Measurements from ENCODE around the gene COLGALT1. TPM values are rescaled to one million over a fixed set of nuclear protein-coding genes. Genes with fewer than 3 reads are reported as not detected.

COLGALT1 gene
- polyA plus RNA-seq, 2 of the 4 experiments (the other 2 are of a cell fraction): 57.1 to 64.4 TPM

- no peak for TF ChIP-seq ZFP36 (IDR thresholded peaks at IDR 0.05; ENCODE audit: borderline replicate concordance, partially characterized antibody)
- TF ChIP-seq ELK1 (IDR thresholded peaks at IDR 0.05; ENCODE audit: low read depth, low read length): no peak
- TF ChIP-seq NPAS2 (CRISPR knock-in tag; IDR thresholded peaks at IDR 0.05; ENCODE audit: borderline replicate concordance): no peak
- no peak for TF ChIP-seq JUNB (IDR thresholded peaks at IDR 0.05)
- no peak for TF ChIP-seq HOXB13 (CRISPR knock-in tag; IDR thresholded peaks at IDR 0.05; ENCODE audit: low read depth)
- no peak for TF ChIP-seq BHLHE40 (IDR thresholded peaks at IDR 0.05; ENCODE audit: low read depth, low read length)
Observed at GRCh38 chr19:17606590-17607185, 51.2 kb downstream of the COLGALT1 start (continued).

- H3K4me3 ChIP-seq: no peak overlapping the region
- ChIA-PET CTCF (interaction anchor here (0.9 to 1.4 kb wide), 2 partner anchors 20 to 159 kb away, joined by 3 to 4 read pairs; no protein-coding TSS in a partner anchor), POLR2A (interaction anchor here (0.7 kb wide), 1 partner anchor 290 kb away, joined by 3 read pairs; no protein-coding TSS in a partner anchor)
- ATAC-seq: no peak
- peaks cover 10% of the 10 kb centered on the region; the same call in 2 of the 3 replicates for H3K4me1 ChIP-seq
- H3K9me3 ChIP-seq: no peaks in the 10 kb centered on the region
- no peak for TF ChIP-seq ATOH8 (CRISPR knock-in tag; IDR thresholded peaks at IDR 0.05; ENCODE audit: low read depth)
- no peak for TF ChIP-seq MYC (IDR thresholded peaks at IDR 0.05; ENCODE audit: borderline replicate concordance, low read length)
- no peak for TF ChIP-seq RFX5 (IDR thresholded peaks at IDR 0.05)
- no peak for TF ChIP-seq EHMT2 (IDR thresholded peaks at IDR 0.05; ENCODE audit: low read depth)
- TF ChIP-seq HEYL (CRISPR knock-in tag; IDR thresholded peaks at IDR 0.05): no peak
- no peak for TF ChIP-seq POLR2AphosphoS2 (conservative IDR thresholded peaks at IDR 0.05; ENCODE audit: low read length)
- TF ChIP-seq NFE2L2 (conservative IDR thresholded peaks at IDR 0.05; ENCODE audit: low read length): no peak
- no peak for TF ChIP-seq HOXA7 (CRISPR knock-in tag; IDR thresholded peaks at IDR 0.05)
- TF ChIP-seq EHF (CRISPR knock-in tag; IDR thresholded peaks at IDR 0.05): no peak
- TF ChIP-seq CEBPB (IDR thresholded peaks at IDR 0.05): no peak
- TF ChIP-seq HES2 (IDR thresholded peaks at IDR 0.05): no peak
- no peak for TF ChIP-seq PHF8 (IDR thresholded peaks at IDR 0.05; ENCODE audit: borderline replicate concordance, low read depth)
- TF ChIP-seq HMGXB4 (CRISPR knock-in tag; IDR thresholded peaks at IDR 0.05; ENCODE audit: borderline replicate concordance): no peak
- no peak for TF ChIP-seq MAX (IDR thresholded peaks at IDR 0.05)
- TF ChIP-seq HOXB5 (CRISPR knock-in tag; IDR thresholded peaks at IDR 0.05): no peak
- no peak for TF ChIP-seq PBX3 (IDR thresholded peaks at IDR 0.05)
- no peak for TF ChIP-seq GATA3 (IDR thresholded peaks at IDR 0.05; ENCODE audit: borderline replicate concordance)
- no peak for TF ChIP-seq ZNF302 (CRISPR knock-in tag; IDR thresholded peaks at IDR 0.05)
- no peak for TF ChIP-seq CBX2 (IDR thresholded peaks at IDR 0.05; ENCODE audit: borderline replicate concordance, low read depth)
- TF ChIP-seq RARB (CRISPR knock-in tag; IDR thresholded peaks at IDR 0.05): no peak
- no peak for FAIRE-seq
- 97% methylated on average over 9 of the region's 9 CpGs for WGBS (ENCODE audit: missing lambda C conversion rate)
- no peak overlapping the region for H3K27ac ChIP-seq
- H3K4me2 ChIP-seq: no peak overlapping the region
- no peak for DNase-seq (ENCODE audit: low read depth in 1 of 2, low spot score in 1 of 2)
Observed at GRCh38 chr19:17607936-17608335, 52.5 kb downstream of the COLGALT1 start.
